ENCODE measurements around the gene PLXNA2. TPM values are rescaled to one million over a fixed set of nuclear protein-coding genes. Genes with fewer than 3 reads are reported as not detected.

The PLXNA2 gene
- 42.5 TPM for total RNA-seq

DNA sequence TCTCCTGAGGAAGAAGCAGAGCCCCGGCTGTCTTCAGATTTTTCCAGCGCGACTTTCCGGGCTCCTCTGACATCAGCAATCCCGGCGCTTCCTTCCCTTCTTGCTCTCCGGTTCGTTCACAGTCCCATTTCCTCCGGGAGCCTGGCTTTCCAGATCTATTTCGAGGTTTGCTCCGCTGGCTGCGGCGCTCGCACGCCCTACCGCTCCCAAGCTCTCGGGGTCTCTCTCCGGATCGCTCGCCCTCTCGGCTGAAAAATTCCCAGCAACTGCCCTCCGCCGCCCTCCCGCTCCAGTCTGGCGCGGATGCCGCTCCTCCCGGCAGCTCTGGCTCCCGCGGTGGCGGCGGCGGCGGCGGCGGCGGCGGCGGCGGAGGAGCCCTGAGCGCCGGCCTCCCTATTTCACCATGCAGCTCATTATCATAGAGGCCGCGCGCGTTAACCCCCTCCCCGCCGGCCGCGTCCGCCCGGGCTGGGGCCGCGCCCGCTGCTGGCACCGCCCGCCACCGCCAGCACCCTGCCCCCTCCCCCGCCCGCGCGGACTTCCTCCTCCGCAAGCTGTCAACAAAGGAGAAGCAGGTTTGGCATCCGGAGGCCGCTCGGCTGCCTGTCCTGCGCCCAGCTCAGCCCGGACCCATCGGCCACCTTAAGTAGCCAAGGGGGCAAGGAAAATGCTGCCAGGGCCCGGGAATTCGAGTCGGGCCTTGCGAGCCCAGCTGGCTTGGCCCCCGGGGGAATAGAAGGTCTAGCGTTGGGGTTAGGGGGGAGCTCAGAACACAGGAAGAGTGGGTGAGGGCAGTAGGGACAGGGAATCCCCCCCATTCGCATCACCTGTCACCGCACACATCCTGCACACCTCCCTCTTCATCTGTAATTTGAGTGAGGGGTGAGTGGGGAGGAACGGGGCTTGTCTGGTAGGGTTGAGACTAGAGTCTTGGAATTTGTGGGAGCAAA is at the start of gene PLXNA2:
PLXNA2 (minus strand) TSS at position 418 of the 950 bp plus-strand sequence. CDS start 26,462 bp downstream, outside the sequence.
- DNase-seq, result peak; percentile 87

GRCh38 chr1:208292908-208293307 is 48.7 kb upstream of the PLXNA2 start:
- DNase-seq, result no peak

DNA sequence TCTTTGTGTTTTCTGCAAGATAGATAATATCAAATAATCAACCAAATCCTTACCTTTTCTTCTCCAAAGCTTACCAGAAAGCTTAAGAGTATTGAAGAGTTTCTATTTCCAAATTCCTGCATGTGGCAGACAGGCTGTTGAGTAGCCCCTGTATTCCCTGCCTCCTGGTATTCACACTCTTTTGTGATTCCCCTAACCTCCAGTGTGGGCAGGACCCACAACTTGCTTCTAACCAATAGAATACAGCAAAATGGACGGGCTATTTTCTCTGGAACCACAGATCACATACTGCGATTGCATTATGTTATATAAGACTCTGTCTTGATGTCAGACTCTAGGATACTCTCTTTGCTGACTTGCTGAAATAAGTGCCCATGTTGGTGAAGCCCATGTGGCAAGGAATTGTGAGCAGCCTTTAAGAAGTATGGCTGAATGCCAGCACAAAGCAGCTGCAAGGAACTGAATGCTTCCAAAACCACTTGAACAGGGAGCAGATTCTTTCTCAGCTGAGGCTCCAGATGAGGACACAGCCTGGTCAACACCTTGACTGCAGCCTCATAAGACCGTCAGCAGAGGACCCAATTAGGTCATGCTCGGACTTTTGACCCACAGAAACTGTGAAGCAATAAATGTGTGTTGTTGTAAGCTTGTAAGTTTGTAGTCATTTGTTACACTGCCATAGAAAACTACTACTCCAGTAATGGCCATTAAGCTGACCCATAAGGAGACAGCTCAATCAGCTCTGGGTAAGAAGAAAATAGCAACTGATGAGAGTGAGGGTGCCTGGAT is 47.9 kb upstream of the PLXNA2 start:
- DNase-seq, result peak; percentile 29

- DNase-seq, result no peak
Observed at GRCh38 chr1:208291129-208291528, 46.9 kb upstream of the PLXNA2 start.

DNA sequence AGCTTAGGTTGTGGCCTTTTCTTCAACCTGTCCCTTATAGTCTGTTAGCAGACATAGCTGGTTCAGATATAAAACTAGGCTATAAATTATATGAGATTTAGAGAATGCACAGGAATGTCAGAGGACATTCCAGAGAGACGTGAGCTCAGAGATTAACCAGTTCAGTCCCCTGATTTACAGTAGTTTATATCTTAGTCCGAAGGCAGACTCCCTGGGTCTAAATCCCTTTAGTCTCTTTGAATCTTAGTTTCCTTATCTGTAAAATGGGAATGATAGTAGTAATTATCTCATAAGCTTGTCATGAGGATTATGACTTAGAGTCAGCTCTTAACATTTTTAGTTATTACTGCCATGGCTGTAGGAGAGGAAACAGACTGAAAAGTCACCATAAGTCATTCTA is 45.5 kb upstream of the PLXNA2 start:
- no peak for DNase-seq

DNA sequence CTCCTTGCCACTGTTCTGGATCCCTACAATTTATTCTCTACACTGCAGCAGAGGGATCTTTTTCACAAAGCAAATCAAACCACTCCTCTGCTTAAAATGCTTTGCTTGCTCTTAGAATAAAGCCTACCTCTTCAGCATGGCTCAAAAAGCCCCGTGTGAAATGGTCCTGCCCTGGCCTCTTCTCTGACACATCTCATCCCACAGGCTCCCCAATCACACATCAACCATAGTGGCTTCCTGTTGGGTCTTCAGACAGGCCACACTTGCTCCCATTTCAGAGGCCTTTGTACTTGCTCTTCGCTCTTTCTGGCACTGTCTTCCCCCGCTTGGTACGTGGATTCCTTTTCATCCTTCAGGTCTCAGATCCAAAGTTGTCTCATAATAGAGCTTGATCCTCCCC is 44.3 kb upstream of the PLXNA2 start:
- no peak for DNase-seq

GRCh38 chr1:208280681-208281450 is 36.7 kb upstream of the PLXNA2 start:
- DNase-seq, result no peak

GRCh38 chr1:208279826-208280588 is 35.8 kb upstream of the PLXNA2 start:
- DNase-seq, result no peak

- no peak for DNase-seq
Observed at GRCh38 chr1:208278638-208279037, 34.5 kb upstream of the PLXNA2 start.

DNA sequence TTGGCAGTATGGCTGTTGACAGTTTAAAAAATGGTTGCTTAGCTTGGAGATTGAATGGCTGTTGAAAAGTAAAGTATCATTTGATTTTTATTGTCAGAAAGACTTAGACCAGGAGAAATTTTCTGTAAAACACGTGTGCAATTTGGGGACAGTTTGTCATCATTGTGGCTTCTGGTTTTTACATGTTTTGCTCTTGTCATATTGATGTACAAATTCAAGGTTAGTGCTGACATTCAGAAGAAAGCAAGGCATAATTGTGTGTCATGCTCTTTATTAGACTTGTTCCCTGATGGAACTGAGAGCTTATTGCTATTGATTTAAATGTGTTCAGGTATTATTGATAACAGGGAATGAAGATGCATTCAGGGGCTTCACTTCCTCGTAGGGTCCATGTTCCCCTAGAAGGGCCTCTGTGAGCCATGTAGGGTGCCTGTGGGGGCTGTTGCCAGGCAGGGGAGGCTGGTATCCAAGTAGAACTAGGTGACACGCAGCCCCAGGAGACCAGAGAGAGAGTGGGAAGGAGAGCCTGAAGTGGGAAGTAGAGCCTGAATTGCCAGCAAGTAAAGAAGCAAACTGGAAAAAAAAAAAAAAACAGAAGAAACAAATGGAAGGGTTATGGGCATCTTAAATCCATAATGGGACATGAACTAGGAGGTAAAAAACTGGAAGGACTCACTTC is 32.7 kb upstream of the PLXNA2 start:
- no peak for DNase-seq

GRCh38 chr1:208275083-208275482 is 30.9 kb upstream of the PLXNA2 start:
- DNase-seq, result no peak

GRCh38 chr1:208273386-208274017 is 29.3 kb upstream of the PLXNA2 start:
- DNase-seq, result no peak

DNA sequence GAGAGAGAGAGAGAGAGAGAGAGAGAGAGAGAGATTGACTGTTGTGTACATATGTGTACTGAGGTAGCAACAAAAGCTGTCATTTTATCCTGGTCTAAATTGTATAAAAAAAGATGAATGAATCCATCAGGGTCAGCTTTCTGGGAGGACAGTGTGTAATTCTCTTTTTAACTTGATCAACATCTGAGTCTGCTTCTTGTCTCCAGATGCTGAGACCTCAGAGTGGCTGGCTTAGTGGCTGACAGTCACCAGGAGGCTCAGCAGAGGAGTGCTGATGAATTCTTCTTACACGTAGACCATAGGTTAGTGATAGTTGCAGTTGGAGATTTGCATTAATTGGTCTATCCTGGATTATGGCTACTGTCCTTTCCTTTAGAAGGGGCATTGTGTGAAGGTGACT is 28.5 kb upstream of the PLXNA2 start:
- DNase-seq, result no peak

DNA sequence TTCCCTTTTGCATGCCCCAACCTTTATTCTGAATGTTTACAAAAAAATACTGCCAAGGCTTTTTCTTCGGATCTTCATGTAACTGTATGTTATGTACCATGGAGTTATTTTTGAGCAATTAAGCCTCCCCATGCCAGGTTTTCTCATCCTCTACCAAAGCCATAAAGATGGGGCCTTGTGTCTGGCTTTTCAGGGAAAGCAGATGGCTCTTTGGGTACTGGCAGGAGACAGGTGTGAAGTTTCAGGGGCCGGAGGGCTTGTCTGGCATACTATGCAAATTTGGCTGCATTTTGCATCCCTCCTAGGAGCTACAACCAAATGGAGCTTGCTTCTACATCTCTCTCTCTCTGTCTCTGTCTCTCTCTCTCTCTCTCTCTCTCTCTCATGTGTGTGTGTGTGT is 28.1 kb upstream of the PLXNA2 start:
- no peak for DNase-seq

DNA sequence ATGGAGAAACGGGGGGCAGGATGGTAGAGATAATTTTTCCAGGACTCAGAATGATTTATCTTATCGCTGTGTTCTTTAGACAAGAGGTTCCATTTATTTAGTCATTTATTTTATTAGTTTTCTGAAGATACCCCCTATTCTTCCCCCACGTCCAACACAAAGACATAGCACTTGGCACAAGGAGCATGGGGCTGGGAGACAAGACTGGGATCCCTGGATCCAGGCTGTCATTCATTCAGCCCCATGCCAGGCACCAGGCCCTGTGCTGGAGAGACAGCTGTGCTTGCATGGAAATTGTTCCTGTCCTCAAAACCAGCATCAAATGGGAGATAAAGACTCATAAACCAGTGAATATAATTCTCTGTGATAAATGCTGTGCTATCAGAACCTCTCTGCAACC is 27.1 kb upstream of the PLXNA2 start:
- DNase-seq, result no peak

DNA sequence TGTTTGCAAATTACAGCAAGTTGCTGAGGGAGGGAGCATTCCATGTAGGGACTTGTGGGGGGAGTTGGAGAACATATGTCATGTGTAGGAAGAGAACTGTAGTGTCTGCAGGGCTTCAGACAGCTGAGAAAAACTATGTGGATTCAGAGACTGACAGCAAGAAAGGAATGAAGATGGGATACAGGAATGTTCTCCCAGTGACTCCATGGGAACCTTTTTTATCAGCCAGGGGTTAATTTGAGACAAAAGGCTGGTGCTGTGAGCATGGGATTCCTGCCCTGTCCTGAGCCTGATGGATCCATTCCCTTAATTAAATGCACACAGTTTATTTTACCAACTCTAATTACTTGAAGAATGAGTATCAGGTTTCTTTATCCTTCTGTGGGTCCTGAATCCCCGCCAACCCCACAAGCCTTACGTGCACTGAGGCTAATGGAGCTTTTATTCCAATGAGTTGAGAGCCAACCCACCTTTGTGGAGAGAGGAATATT is 26.5 kb upstream of the PLXNA2 start:
- DNase-seq, result peak; percentile 15

DNA sequence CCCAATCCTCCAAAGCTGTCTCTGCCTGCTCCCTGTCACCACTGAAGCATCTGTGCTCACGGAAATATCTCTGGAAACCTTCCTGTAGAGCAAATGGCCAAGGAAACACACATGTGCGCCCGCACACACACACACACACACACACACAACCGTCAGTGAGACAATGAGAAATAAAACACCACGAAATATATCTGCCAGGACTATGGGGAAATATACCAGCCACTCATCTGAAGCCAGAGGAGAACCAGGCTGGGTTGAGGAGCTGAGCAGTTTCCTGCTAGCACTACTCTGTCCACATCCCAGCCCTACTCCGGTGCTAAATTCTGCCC is 25.1 kb upstream of the PLXNA2 start:
- peak; percentile 50 for DNase-seq

- DNase-seq, result no peak
Observed at GRCh38 chr1:208268541-208269337, 24.6 kb upstream of the PLXNA2 start.

GRCh38 chr1:208265525-208265924 is 21.3 kb upstream of the PLXNA2 start:
- DNase-seq, result no peak

GRCh38 chr1:208265122-208265469 is 20.9 kb upstream of the PLXNA2 start:
- no peak for DNase-seq
